DND-41 (cell line): ENCODE data around the gene TSNAX.

Source experiments
- CTCF ChIP-seq: IDR thresholded peaks from 2 replicates; pipeline ENCODE4 v1.5.1; 2012; ENCODE audit warnings: borderline replicate concordance, low read length, moderate library complexity, mild to moderate bottlenecking; ENCODE audit not compliant: poor library complexity, severe bottlenecking; ENCODE audit errors: extremely low read depth
- EZH2 ChIP-seq: IDR thresholded peaks from 3 replicates; pipeline ENCODE4 v1.6.1; 2012; ENCODE audit warnings: borderline replicate concordance, low read depth, mild to moderate bottlenecking, moderate library complexity, low read length, inconsistent platforms; ENCODE audit not compliant: severe bottlenecking

- no peak for TF ChIP-seq CTCF
- TF ChIP-seq EZH2: no peak
Measured at GRCh38 chr1:231480008-231480407, 48.5 kb upstream of the TSNAX start.
